IMR-90 (cell line): ENCODE data around the gene RAD51B. TPM values are rescaled to one million over a fixed set of nuclear protein-coding genes. Genes with fewer than 3 reads are reported as not detected.

Source experiments
- ATAC-seq: fragments of 200-7000 bp; cut with Tn5 transposase; 2 replicates; pipeline ENCODE4 v1.9.1; 2020; ENCODE audit warnings: low read depth, mild to moderate bottlenecking, moderate library complexity
- BruUV-seq: library from RNA; stranded (reverse); fragments of 400-500 nt; replicated peaks from 2 replicates; lab custom pipeline; 2021; lab: Mats Ljungman, UMichigan
- CTCF ChIA-PET: fragments of 300-600 bp; formaldehyde crosslinking; extraction: SDS; loops from one replicate; lab custom pipeline; 2021; ENCODE audit warnings: antibody characterized with exemption; lab: Yijun Ruan, JAX
- POLR2A ChIA-PET: fragments of 300-600 bp; sonication (Branson Sonifier 250); formaldehyde crosslinking; loops from one replicate; lab custom pipeline; 2022; ENCODE audit warnings: antibody characterized with exemption; ENCODE audit not compliant: unreplicated experiment; lab: Charles Lee
- DNase-seq: peaks from one replicate; pipeline ENCODE4 v3.0.0; 2013
- H2AFZ ChIP-seq: replicated peaks from 2 replicates; pipeline ENCODE3; 2013; ENCODE audit warnings: low read length, mild to moderate bottlenecking; ENCODE audit not compliant: poor library complexity
- H2AK5ac ChIP-seq: 2 replicates; pipeline ENCODE4 v1.6.1; 2013; ENCODE audit warnings: low read depth, low read length, inconsistent platforms
- H2AK9ac ChIP-seq: replicated peaks from 2 replicates; pipeline ENCODE3; 2013; ENCODE audit warnings: mild to moderate bottlenecking, low read depth, low read length, moderate library complexity; ENCODE audit not compliant: poor library complexity
- H2BK120ac ChIP-seq: 2 replicates; pipeline ENCODE4 v1.6.1; 2013; ENCODE audit warnings: low read depth, low read length, inconsistent platforms
- H2BK15ac ChIP-seq: 3 replicates; pipeline ENCODE4 v1.6.1; 2013; ENCODE audit warnings: low read depth, low read length, inconsistent platforms
- H2BK20ac ChIP-seq: 2 replicates; pipeline ENCODE4 v1.6.1; 2013; ENCODE audit warnings: low read depth, mild to moderate bottlenecking, inconsistent platforms, low read length, moderate library complexity
- H2BK5ac ChIP-seq: 2 replicates; pipeline ENCODE4 v1.6.1; 2013; ENCODE audit warnings: mild to moderate bottlenecking, low read depth, low read length, inconsistent platforms; ENCODE audit not compliant: poor library complexity, severe bottlenecking
- H3K14ac ChIP-seq: replicated peaks from 2 replicates; pipeline ENCODE4 v1.6.1; 2013; ENCODE audit warnings: low read depth, low read length, inconsistent platforms
- H3K18ac ChIP-seq: 2 replicates; pipeline ENCODE4 v1.6.1; 2013; ENCODE audit warnings: low read depth, low read length, control low read depth
- H3K23ac ChIP-seq: 2 replicates; pipeline ENCODE4 v1.6.1; 2013; ENCODE audit warnings: low read depth, low read length, inconsistent platforms
- H3K27ac ChIP-seq: 2 replicates; pipeline ENCODE4 v1.5.1; 2013; ENCODE audit warnings: mild to moderate bottlenecking, control low read depth, low read length; ENCODE audit not compliant: insufficient read depth
- H3K27me3 ChIP-seq: 2 replicates; pipeline ENCODE4 v1.6.1; 2013; ENCODE audit warnings: low read length; ENCODE audit not compliant: control insufficient read depth, insufficient read depth
- H3K36me3 ChIP-seq: 2 replicates; pipeline ENCODE4 v1.6.1; 2013; ENCODE audit warnings: low read length, mixed read lengths; ENCODE audit not compliant: control insufficient read depth, insufficient read depth
- H3K4ac ChIP-seq: 2 replicates; pipeline ENCODE4 v1.6.1; 2013; ENCODE audit warnings: low read depth, low read length, inconsistent platforms
- H3K4me1 ChIP-seq: 2 replicates; pipeline ENCODE4 v1.6.1; 2013; ENCODE audit warnings: low read length, mixed read lengths; ENCODE audit not compliant: control insufficient read depth, insufficient read depth
- H3K4me2 ChIP-seq: 2 replicates; pipeline ENCODE4 v1.6.1; 2013; ENCODE audit warnings: low read depth, mild to moderate bottlenecking, control low read depth, low read length, moderate library complexity
- H3K4me3 ChIP-seq: 2 replicates; pipeline ENCODE4 v1.5.1; 2013; ENCODE audit warnings: low read depth, mild to moderate bottlenecking, control low read depth, low read length, moderate library complexity; ENCODE audit not compliant: insufficient read depth
- H3K56ac ChIP-seq: 2 replicates; pipeline ENCODE4 v1.6.1; 2013; ENCODE audit warnings: low read length, inconsistent platforms; ENCODE audit not compliant: insufficient read depth; ENCODE audit errors: extremely low read depth
- H3K79me1 ChIP-seq, 2 experiments: 2 replicates each; pipeline ENCODE4 v1.6.1; 2013; ENCODE audit warnings: low read length in 2 of 2, inconsistent platforms in 1 of 2, low read depth in 1 of 2
- H3K9ac ChIP-seq: 2 replicates; pipeline ENCODE4 v1.6.1; 2013; ENCODE audit warnings: low read depth, low read length, control low read depth
- H3K9me1 ChIP-seq: 2 replicates; pipeline ENCODE4 v1.6.1; 2013; ENCODE audit warnings: low read length, inconsistent platforms; ENCODE audit not compliant: insufficient read depth
- H3K9me3 ChIP-seq: 2 replicates; pipeline ENCODE4 v1.6.1; 2013; ENCODE audit warnings: low read length; ENCODE audit not compliant: control insufficient read depth, insufficient read depth
- H4K20me1 ChIP-seq: 2 replicates; pipeline ENCODE4 v1.6.1; 2013; ENCODE audit warnings: low read length, inconsistent platforms; ENCODE audit not compliant: insufficient read depth
- H4K5ac ChIP-seq: 2 replicates; pipeline ENCODE4 v1.6.1; 2013; ENCODE audit warnings: mild to moderate bottlenecking, low read depth, low read length, control low read depth
- H4K8ac ChIP-seq, 2 experiments: 2 replicates each; pipeline ENCODE4 v1.6.1; 2013; ENCODE audit warnings: low read depth in 2 of 2, low read length in 2 of 2, control low read depth in 1 of 2, inconsistent platforms in 1 of 2
- H4K91ac ChIP-seq: 2 replicates; pipeline ENCODE4 v1.6.1; 2013; ENCODE audit warnings: low read depth, low read length, inconsistent platforms; ENCODE audit not compliant: insufficient read depth
- BHLHE40 ChIP-seq: fragments of 150-350 bp; IDR thresholded peaks from 2 replicates; pipeline ENCODE4 v1.6.1; 2016; ENCODE audit warnings: mild to moderate bottlenecking, low read depth, low read length
- FOS ChIP-seq: fragments of 150-350 bp; IDR thresholded peaks from 2 replicates; pipeline ENCODE4 v1.6.1; 2016; ENCODE audit warnings: low read depth, low read length
- MAFK ChIP-seq: IDR thresholded peaks from 2 replicates; pipeline ENCODE4 v1.6.1; 2012; ENCODE audit warnings: low read depth, low read length, improper control_type of control experiment
- MXI1 ChIP-seq: IDR thresholded peaks from 2 replicates; pipeline ENCODE4 v1.6.1; 2012; ENCODE audit warnings: low read depth, mild to moderate bottlenecking, low read length, moderate library complexity, borderline replicate concordance
- NFE2L2 ChIP-seq: fragments of 150-350 bp; IDR thresholded peaks from 2 replicates; pipeline ENCODE4 v1.6.1; 2016; ENCODE audit warnings: low read depth, mild to moderate bottlenecking, low read length
- POLR2A ChIP-seq: IDR thresholded peaks from 2 replicates; pipeline ENCODE4 v1.6.1; 2012; ENCODE audit warnings: mild to moderate bottlenecking, low read depth, low read length
- RAD21 ChIP-seq: IDR thresholded peaks from 2 replicates; pipeline ENCODE4 v1.6.1; 2012; ENCODE audit warnings: low read length, improper control_type of control experiment
- RFX5 ChIP-seq: IDR thresholded peaks from 2 replicates; pipeline ENCODE4 v1.8.0; 2012; ENCODE audit warnings: low read depth, mild to moderate bottlenecking, low read length, moderate library complexity
- WGBS, 2 experiments: methylation state at CpG; one replicate each; pipeline versions ENCODE4 v1.1.5 to v1.1.7; 2013; ENCODE audit warnings: missing lambda C conversion rate in 2 of 2; ENCODE audit not compliant: insufficient read length in 1 of 2; ENCODE audit errors: extremely low coverage in 2 of 2; 5-methylcytosine and 5-hydroxymethylcytosine counted together
- dilution Hi-C: fragments of 300-500 bp; cut with HindIII; formaldehyde crosslinking; loops from one replicate; pipeline ENCODE4 v1.14.3; 2018; ENCODE audit warnings: low sequenced_read_pairs; ENCODE audit not compliant: unreplicated experiment
- in situ Hi-C: fragments of 300-500 bp; cut with MboI; formaldehyde crosslinking; loops from 3 replicates; pipeline ENCODE4 v1.14.3; 2019; ENCODE audit warnings: low sequenced_read_pairs, inconsistent platforms, mixed read lengths
- intact Hi-C: fragments of 100-400 bp; cut with micrococcal nuclease; formaldehyde crosslinking; loops from 2 replicates; pipeline ENCODE4 v1.10.0; 2022
- polyA plus RNA-seq, 3 experiments: library from polyadenylated mRNA; depleted of rRNA; stranded (reverse); fragments of >200 nt; gene quantifications; 2 replicates each; pipeline ENCODE4 v1.2.3, GENCODE V29; 2012; ENCODE audit warnings: low replicate concordance in 1 of 3
- total RNA-seq: library from RNA; depleted of rRNA; stranded (reverse); fragments of >200 nt; gene quantifications from 2 replicates; pipeline ENCODE4 v1.2.3, GENCODE V29; 2012

Gene RAD51B
- total and polyA plus RNA-seq, 2 of the 4 experiments (the other 2 are of a cell fraction) = 5.1 to 18.8 TPM

- in situ Hi-C loops = no loop called here
- H3K9me3 ChIP-seq = peaks cover 3% of the 10 kb centered on the region; the same call in 1 of the 2 replicates
Observed at GRCh38 chr14:68737086-68737485, 917.5 kb downstream of the RAD51B start.

More at GRCh38 chr14:68737086-68737485, 917.5 kb downstream of the RAD51B start:
- Histone ChIP-seq H4K5ac (no peak overlapping the region), H3K4me3 (no peak overlapping the region), H3K36me3 (no peaks in the 10 kb centered on the region), H3K27me3 (no peaks in the 10 kb centered on the region), H3K18ac (no peak overlapping the region), H3K9me1 (peaks cover 4% of the 10 kb centered on the region; the same call in 1 of the 2 replicates), H3K4me1 (peaks cover 13% of the 10 kb centered on the region), H3K56ac (no peak overlapping the region), H2BK120ac (no peak overlapping the region), H3K79me1 (no peaks in the 10 kb centered on the region), H3K4ac (no peak overlapping the region; the same call in 1 of the 2 replicates), H2BK15ac (no peak overlapping the region), H2BK5ac (no peak overlapping the region), H4K91ac (no peak overlapping the region), H2AK5ac (no peak overlapping the region), H3K14ac (no peak overlapping the region), H3K4me2 (no peak overlapping the region), H4K20me1 (no peaks in the 10 kb centered on the region), H3K9ac (no peak overlapping the region), H2BK20ac (no peak overlapping the region; the same call in 1 of the 2 replicates), H2AK9ac (no peak overlapping the region), H4K8ac (no peak overlapping the region; a peak in 1 of 4 replicates), H2AFZ (no peak overlapping the region), H3K27ac (no peak overlapping the region), H3K23ac (no peak overlapping the region)
- BruUV-seq = no TSS peak
- intact Hi-C loops (no loop called here), dilution Hi-C loops (no loop called here)
- DNase-seq (no peak), ATAC-seq (no peak)
- POLR2A ChIA-PET = no interaction called here
- CTCF ChIA-PET = no interaction called here
- 100% methylated on average over 1 of the region's 1 CpG; no CpG with 5 or more reads in 1 of the 2 experiments for WGBS, 2 experiments
- TF ChIP-seq POLR2A (no peak), MAFK (no peak), RAD21 (no peak), FOS (no peak), MXI1 (no peak), NFE2L2 (no peak), RFX5 (no peak), BHLHE40 (no peak)
